AG09319 (cell line): Measurements from ENCODE around the gene KIAA1614.
A peak's percentile ranks its signal among the peaks of the same experiment; 100 is the strongest.

Experiments used
- DNase-seq: peaks from one replicate; pipeline ENCODE4 v3.0.0-alpha.2; 2010; ENCODE audit warnings: low read depth; ENCODE audit errors: extremely low read depth
- TF ChIP-seq, protein P1 (sequence below): IDR thresholded peaks from 2 replicates; pipeline ENCODE4 v1.5.1; 2011; ENCODE audit warnings: low read depth, mild to moderate bottlenecking, inconsistent platforms, low read length, moderate library complexity

Gene KIAA1614, protein sequence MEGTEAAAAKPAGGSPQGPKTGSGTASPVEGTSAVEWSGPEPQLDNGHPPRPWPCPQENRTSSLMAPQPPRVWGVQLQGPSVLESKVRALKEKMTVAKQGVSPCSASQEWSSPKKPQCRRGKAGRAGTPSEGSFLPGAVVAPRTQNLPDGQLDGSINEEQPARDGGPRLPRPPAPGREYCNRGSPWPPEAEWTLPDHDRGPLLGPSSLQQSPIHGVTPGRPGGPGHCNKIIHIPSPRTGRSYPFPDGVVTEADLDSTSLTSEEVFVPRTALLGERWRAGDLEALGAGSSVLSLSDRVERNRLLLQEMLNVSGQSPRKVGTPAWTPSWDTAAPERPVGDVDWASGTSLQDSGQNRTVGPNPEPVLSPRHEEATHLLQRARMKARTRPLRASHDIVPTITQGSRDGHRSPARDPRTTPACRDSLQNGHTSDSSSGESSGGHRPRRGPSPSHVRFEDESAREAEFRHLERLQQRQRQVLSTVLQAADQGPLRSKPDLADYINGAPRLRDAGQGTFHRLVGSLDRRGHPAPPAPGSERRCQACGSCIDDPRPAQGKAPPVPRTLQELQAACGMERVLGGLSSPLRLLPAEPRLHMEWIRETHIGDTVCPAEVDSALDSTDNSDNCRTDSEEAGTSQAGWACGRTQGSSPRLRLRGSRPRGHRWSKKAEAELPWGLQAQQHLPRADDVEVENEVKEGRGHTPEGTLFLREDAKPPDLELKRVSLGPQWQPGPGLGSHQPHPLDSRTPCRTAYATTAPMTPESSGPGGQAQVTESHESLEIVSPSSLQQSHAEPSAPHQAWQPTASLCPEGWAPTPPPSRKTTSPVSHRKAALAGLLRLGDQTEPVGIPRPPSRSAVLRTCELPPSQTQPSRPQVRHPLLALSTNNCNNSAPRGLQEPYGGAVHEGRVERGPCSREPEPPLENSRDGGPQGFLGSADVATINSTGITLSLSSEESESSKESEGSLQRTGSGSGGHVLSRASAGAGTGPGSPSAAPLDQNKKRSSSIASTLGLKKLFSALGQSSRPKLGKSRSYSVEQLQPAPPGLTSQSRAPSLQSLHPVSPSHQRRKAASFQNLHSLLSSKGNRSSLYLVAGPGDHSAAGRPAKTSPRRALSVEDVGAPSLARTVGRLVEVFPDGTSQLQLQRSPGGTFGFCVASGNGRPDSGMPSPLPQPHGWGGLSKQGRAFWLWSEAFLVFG

GRCh38 chr1:180912801-180913565 is at the start of gene KIAA1614:
Gene KIAA1614, plus strand, starts transcription at chr1:180912897. Its CDS starts 347 bp downstream, at chr1:180913244.
- TF ChIP-seq, protein P1, sequence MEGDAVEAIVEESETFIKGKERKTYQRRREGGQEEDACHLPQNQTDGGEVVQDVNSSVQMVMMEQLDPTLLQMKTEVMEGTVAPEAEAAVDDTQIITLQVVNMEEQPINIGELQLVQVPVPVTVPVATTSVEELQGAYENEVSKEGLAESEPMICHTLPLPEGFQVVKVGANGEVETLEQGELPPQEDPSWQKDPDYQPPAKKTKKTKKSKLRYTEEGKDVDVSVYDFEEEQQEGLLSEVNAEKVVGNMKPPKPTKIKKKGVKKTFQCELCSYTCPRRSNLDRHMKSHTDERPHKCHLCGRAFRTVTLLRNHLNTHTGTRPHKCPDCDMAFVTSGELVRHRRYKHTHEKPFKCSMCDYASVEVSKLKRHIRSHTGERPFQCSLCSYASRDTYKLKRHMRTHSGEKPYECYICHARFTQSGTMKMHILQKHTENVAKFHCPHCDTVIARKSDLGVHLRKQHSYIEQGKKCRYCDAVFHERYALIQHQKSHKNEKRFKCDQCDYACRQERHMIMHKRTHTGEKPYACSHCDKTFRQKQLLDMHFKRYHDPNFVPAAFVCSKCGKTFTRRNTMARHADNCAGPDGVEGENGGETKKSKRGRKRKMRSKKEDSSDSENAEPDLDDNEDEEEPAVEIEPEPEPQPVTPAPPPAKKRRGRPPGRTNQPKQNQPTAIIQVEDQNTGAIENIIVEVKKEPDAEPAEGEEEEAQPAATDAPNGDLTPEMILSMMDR: no peak
- no peak for DNase-seq

GRCh38 chr1:180863158-180863775 is 49.4 kb upstream of the KIAA1614 start:
- TF ChIP-seq, protein P1: peak; percentile 52
- DNase-seq: peak; percentile 32

- peak; percentile 14 for DNase-seq
- TF ChIP-seq, protein P1: peak; percentile 49
Observed at GRCh38 chr1:180881806-180882509, 30.7 kb upstream of the KIAA1614 start.

DNA sequence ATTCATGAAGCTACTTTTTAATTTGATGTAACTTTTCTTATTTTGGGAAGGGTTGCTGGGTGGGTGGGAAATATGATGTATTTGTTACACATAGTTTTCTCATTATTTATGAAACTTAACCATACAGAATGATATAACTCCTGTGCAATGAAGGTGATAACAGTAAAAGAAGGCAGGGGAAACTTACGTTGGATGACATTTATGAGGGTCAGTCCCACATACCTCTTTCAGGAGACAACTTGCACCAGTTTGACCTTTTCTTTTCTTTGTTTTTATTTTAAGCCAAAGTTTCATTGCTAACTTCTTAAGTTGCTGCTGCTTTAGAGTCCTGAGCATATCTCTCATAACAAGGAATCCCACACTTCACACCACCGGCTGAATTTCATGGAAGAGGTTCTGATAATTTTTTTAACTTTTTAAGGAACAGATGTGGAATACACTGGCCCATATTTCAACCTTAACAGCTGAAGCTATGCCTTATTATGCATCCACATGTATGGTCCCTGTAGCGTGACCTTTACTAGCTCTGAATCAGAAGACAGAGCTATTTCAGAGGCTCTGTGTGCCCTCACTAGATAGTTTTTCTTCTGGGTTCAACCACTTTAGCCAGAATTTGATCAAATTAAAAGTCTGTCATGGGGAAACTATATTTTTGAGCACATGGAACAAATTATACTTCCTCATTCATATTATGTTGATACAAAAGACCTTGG is 28.0 kb upstream of the KIAA1614 start:
- DNase-seq: no peak
- TF ChIP-seq, protein P1: no peak

DNA sequence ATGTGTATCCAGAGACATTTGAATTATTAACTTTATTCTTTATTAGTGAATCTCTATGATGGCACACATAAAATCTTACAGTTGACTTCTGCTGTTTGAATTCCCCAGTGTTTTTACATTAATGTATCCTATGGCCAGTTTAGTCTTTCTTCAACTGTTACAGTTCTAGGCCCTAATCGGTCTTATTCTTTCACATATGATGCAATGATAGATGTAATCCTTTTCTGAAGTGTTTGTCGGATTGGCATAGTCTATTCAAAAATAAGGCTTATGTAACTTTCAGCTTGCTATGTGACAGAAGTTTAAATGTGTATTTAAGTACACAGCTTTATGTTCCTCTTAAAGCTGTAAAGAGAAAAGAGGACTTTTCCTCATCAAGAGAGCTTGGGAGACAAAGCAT is 26.4 kb upstream of the KIAA1614 start:
- no peak for DNase-seq
- TF ChIP-seq, protein P1: no peak
